ENCODE measurements around the gene B4GALT7. TPM values are rescaled to one million over a fixed set of nuclear protein-coding genes. Genes with fewer than 3 reads are reported as not detected.
A peak's percentile ranks its signal among the peaks of the same experiment; 100 is the strongest.

Gene B4GALT7
- total RNA-seq (2014; rRNA removed; shearing (Covaris generic)) (42.7 and 53.5 TPM in 2 replicates), polyA plus RNA-seq (2016; fragmentation: Nextera tagmentation; extraction: Ambion mirVana) (35.2 and 37.9 TPM in 2 replicates)

- no peaks in the 10 kb centered on the region for H4K20me1 ChIP-seq (ENCODE audit: insufficient read depth)
- H3K36me3 ChIP-seq (ENCODE audit: low read depth) = peaks cover 14% of the 10 kb centered on the region; the same call in 1 of the 2 replicates
- no peaks in the 10 kb centered on the region for H3K9me3 ChIP-seq (ENCODE audit: low read depth)
- peak within 1 kb of the TSS; percentile 85 for H3K4me3 ChIP-seq
- in situ Hi-C loops (cut with MboI) = loop anchor here (25.0 kb wide), 1 partner anchor 562 kb away; the partner anchor contains the start of gene NHP2
- H2AFZ ChIP-seq = peak within 1 kb of the TSS; percentile 99
- peaks cover 26% of the 10 kb centered on the region for H3F3A ChIP-seq (ENCODE audit: insufficient read depth)
- no peaks in the 10 kb centered on the region for H3K9me2 ChIP-seq (ENCODE audit: insufficient read depth)
- 0 to 1% methylated on average over 47 to 63 of the region's 86 CpGs for WGBS, 2 experiments (ENCODE audit: low coverage in 1 of 2, low lambda C conversion rate in 2 of 2, missing lambda C conversion rate in 2 of 2)
- TF ChIP-seq EZH2phosphoT487 (IDR thresholded peaks at IDR 0.05; ENCODE audit: insufficient read depth, low read depth) = no peak
- TF ChIP-seq EZH2 (IDR thresholded peaks at IDR 0.05; ENCODE audit: insufficient read depth, poor library complexity, severe bottlenecking) = no peak
- H3K4me2 ChIP-seq (ENCODE audit: unreplicated experiment) = peak within 1 kb of the TSS; percentile 96
- H3K9ac ChIP-seq = peak within 1 kb of the TSS; percentile 91
- peak; percentile 94 for DNase-seq
- H3K27me3 ChIP-seq (replicated peaks; ENCODE audit: insufficient read depth) = no peaks in the 10 kb centered on the region
- peaks cover 23% of the 10 kb centered on the region for H3K79me2 ChIP-seq (ENCODE audit: insufficient read depth)
- peak within 1 kb of the TSS; percentile 73 for H3K27ac ChIP-seq
- H3K4me1 ChIP-seq (ENCODE audit: insufficient read depth) = peaks cover 8% of the 10 kb centered on the region
Observed at GRCh38 chr5:177599731-177600507, at the start of gene B4GALT7. Gene B4GALT7 (plus strand): TSS chr5:177600132. CDS start chr5:177600211, 79 bp downstream.

GRCh38 chr5:177552839-177553455 is 47.0 kb upstream of the B4GALT7 start:
- WGBS, 2 experiments (ENCODE audit: low coverage in 1 of 2, low lambda C conversion rate in 2 of 2, missing lambda C conversion rate in 2 of 2) = 25 to 30% methylated on average over 16 of the region's 16 CpGs
- H4K20me1 ChIP-seq (ENCODE audit: insufficient read depth) = peaks cover 8% of the 10 kb centered on the region
- H3K4me2 ChIP-seq (ENCODE audit: unreplicated experiment) = peak overlapping the region; percentile 98

DNA sequence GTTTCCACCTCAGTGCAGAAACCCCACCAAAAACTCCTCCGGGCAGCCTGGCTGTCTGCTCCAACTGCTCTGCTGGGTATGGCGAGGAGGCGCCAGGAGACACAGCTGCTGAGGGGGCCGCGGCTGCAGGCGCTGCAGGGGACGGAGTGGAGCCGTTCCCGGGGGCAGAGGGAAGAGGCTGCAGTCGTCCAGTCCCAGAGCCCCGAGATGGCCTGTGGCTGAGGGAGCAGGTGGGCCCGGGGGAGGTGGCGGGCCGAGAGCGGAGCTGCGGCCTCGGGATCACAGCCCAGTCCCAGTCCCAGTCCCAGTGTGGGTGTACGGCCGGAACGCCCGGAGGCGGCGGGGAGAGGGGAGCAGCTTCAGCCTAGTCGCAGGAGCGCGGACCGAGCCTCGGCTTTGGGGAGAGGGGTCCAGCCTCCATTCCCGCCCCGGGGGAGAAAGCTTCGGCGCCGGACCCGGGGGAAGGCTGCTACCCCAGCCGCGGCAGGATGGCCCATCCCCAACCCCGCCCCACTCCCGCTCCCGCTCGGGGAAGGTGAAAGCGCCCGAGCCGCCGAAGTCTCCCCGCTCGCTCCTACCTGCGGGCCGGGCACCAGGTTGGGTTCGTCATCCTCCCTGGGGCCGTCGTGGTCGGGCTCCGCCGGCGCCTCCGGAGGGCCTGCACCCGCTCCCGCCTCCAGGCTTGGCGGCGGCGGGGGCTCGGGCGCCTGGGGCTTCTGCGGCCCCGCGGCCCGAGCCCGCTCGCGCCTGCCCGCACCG is 46.1 kb upstream of the B4GALT7 start:
- in situ Hi-C loops (cut with MboI) = no loop called here
- H3K9ac ChIP-seq = peak overlapping the region; percentile 83
- peak overlapping the region; percentile 60 for H3K27ac ChIP-seq
- H2AFZ ChIP-seq = peak overlapping the region; percentile 55
- H4K20me1 ChIP-seq (ENCODE audit: insufficient read depth) = peaks cover 5% of the 10 kb centered on the region
- H3K36me3 ChIP-seq (ENCODE audit: low read depth) = 0 out of 2 replicates have a peak, but pooled peaks cover 4% of the 10 kb centered on the region
- DNase-seq = peak; percentile 59
- WGBS, 2 experiments (ENCODE audit: low coverage in 1 of 2, low lambda C conversion rate in 2 of 2, missing lambda C conversion rate in 2 of 2) = 1 to 2% methylated on average over 31 to 54 of the region's 72 CpGs
- peak overlapping the region; percentile 91 for H3K4me3 ChIP-seq
- peaks cover 16% of the 10 kb centered on the region for H3K4me1 ChIP-seq (ENCODE audit: insufficient read depth)
- peaks cover 57% of the 10 kb centered on the region for H3K79me2 ChIP-seq (ENCODE audit: insufficient read depth)
- H3K4me2 ChIP-seq (ENCODE audit: unreplicated experiment) = peak overlapping the region; percentile 98
- peaks cover 16% of the 10 kb centered on the region for H3F3A ChIP-seq (ENCODE audit: insufficient read depth)
- TF ChIP-seq EZH2phosphoT487 (IDR thresholded peaks at IDR 0.05; ENCODE audit: insufficient read depth, low read depth) (no peak), EZH2 (IDR thresholded peaks at IDR 0.05; ENCODE audit: insufficient read depth, poor library complexity, severe bottlenecking) (no peak)
- H3K9me2 ChIP-seq (ENCODE audit: insufficient read depth) = no peaks in the 10 kb centered on the region
- no peaks in the 10 kb centered on the region for H3K9me3 ChIP-seq (ENCODE audit: low read depth)
- no peaks in the 10 kb centered on the region for H3K27me3 ChIP-seq (replicated peaks; ENCODE audit: insufficient read depth)

More at GRCh38 chr5:177552839-177553455, 47.0 kb upstream of the B4GALT7 start:
- Histone ChIP-seq H3K36me3 (ENCODE audit: low read depth) (0 out of 2 replicates have a peak, but pooled peaks cover 4% of the 10 kb centered on the region), H3K27me3 (replicated peaks; ENCODE audit: insufficient read depth) (no peaks in the 10 kb centered on the region), H3K79me2 (ENCODE audit: insufficient read depth) (peaks cover 66% of the 10 kb centered on the region), H3K9ac (peak overlapping the region; percentile 83), H3K9me3 (ENCODE audit: low read depth) (no peaks in the 10 kb centered on the region), H3F3A (ENCODE audit: insufficient read depth) (peaks cover 25% of the 10 kb centered on the region), H3K27ac (peak overlapping the region; percentile 60), H3K4me3 (peak overlapping the region; percentile 91), H2AFZ (peak overlapping the region; percentile 55; the same call in 1 of the 2 replicates), H3K9me2 (ENCODE audit: insufficient read depth) (no peaks in the 10 kb centered on the region), H3K4me1 (ENCODE audit: insufficient read depth) (peaks cover 16% of the 10 kb centered on the region)
- in situ Hi-C loops (cut with MboI) = no loop called here
- peak; percentile 74 for DNase-seq
- TF ChIP-seq EZH2 (IDR thresholded peaks at IDR 0.05; ENCODE audit: insufficient read depth, poor library complexity, severe bottlenecking) = no peak
- TF ChIP-seq EZH2phosphoT487 (IDR thresholded peaks at IDR 0.05; ENCODE audit: insufficient read depth, low read depth) = no peak

Data from GM23248 (cell line).